Astrocyte (in vitro differentiated cells and primary cell): ENCODE results near the gene RIPOR2. TPM values are rescaled to one million over a fixed set of nuclear protein-coding genes. Genes with fewer than 3 reads are reported as not detected.

Experiments
- DNase-seq: peaks from one replicate; pipeline ENCODE4 v3.0.0-alpha.2; 2010; ENCODE audit warnings: low read depth
- FAIRE-seq: peaks from 2 replicates; lab custom pipeline; 2011; peaks lifted over from hg19 to GRCh38; lab: Jason Lieb, UNC
- H2AFZ ChIP-seq: 2 replicates; pipeline ENCODE4 v1.6.0; 2012; ENCODE audit warnings: low read depth, low read length, inconsistent platforms
- H3K27ac ChIP-seq: 2 replicates; pipeline ENCODE4 v1.5.1; 2011; ENCODE audit warnings: low read depth, low read length, inconsistent platforms
- H3K27me3 ChIP-seq: 2 replicates; pipeline ENCODE4 v1.6.0; 2011; ENCODE audit warnings: low read length, inconsistent platforms; ENCODE audit not compliant: insufficient read depth
- H3K36me3 ChIP-seq: 2 replicates; pipeline ENCODE4 v1.5.1; 2011; ENCODE audit warnings: low read length, inconsistent platforms; ENCODE audit not compliant: insufficient read depth
- H3K4me1 ChIP-seq: 2 replicates; pipeline ENCODE4 v1.5.1; 2011; ENCODE audit warnings: low read length, inconsistent platforms; ENCODE audit not compliant: insufficient read depth
- H3K4me2 ChIP-seq: 2 replicates; pipeline ENCODE4 v1.6.0; 2012; ENCODE audit warnings: low read length, inconsistent platforms
- H3K4me3 ChIP-seq: 2 replicates; pipeline ENCODE4 v1.5.1; 2011; ENCODE audit warnings: low read depth, mild to moderate bottlenecking, low read length, inconsistent platforms; ENCODE audit not compliant: insufficient read depth
- H3K79me2 ChIP-seq: 2 replicates; pipeline ENCODE4 v1.6.0; 2012; ENCODE audit warnings: mild to moderate bottlenecking, low read length, inconsistent platforms; ENCODE audit not compliant: insufficient read depth
- H3K9ac ChIP-seq: 2 replicates; pipeline ENCODE4 v1.6.0; 2012; ENCODE audit warnings: mild to moderate bottlenecking, low read length, inconsistent platforms
- H3K9me3 ChIP-seq: 2 replicates; pipeline ENCODE4 v1.5.1; 2012; ENCODE audit warnings: low read depth, mild to moderate bottlenecking, low read length, inconsistent platforms; ENCODE audit not compliant: insufficient read depth
- H4K20me1 ChIP-seq: 2 replicates; pipeline ENCODE4 v1.6.0; 2012; ENCODE audit warnings: low read length, inconsistent platforms; ENCODE audit not compliant: insufficient read depth
- H3K27ac Mint-ChIP-seq: one replicate; pipeline ENCODE4 v1.8.0; 2021; ENCODE audit warnings: mild to moderate bottlenecking, mixed read lengths; ENCODE audit not compliant: unreplicated experiment
- H3K27me3 Mint-ChIP-seq: one replicate; pipeline ENCODE4 v1.8.0; 2021; ENCODE audit warnings: low read depth, mixed read lengths; ENCODE audit not compliant: unreplicated experiment
- H3K36me3 Mint-ChIP-seq: one replicate; pipeline ENCODE4 v1.8.0; 2021; ENCODE audit warnings: low read depth, mixed read lengths; ENCODE audit not compliant: unreplicated experiment
- H3K4me1 Mint-ChIP-seq: one replicate; pipeline ENCODE4 v1.8.0; 2021; ENCODE audit warnings: low read depth, mixed read lengths; ENCODE audit not compliant: unreplicated experiment
- H3K4me3 Mint-ChIP-seq: one replicate; pipeline ENCODE4 v1.8.0; 2021; ENCODE audit warnings: mild to moderate bottlenecking, moderate library complexity, mixed read lengths; ENCODE audit not compliant: unreplicated experiment
- H3K9me3 Mint-ChIP-seq: one replicate; pipeline ENCODE4 v1.8.0; 2021; ENCODE audit warnings: mild to moderate bottlenecking, mixed read lengths; ENCODE audit not compliant: unreplicated experiment
- CTCF ChIP-seq: IDR thresholded peaks from 2 replicates; pipeline ENCODE4 v1.5.1; 2011; ENCODE audit warnings: low read depth, mild to moderate bottlenecking, inconsistent platforms, low read length, moderate library complexity; ENCODE audit not compliant: insufficient read depth
- EZH2 ChIP-seq: IDR thresholded peaks from 2 replicates; pipeline ENCODE4 v1.6.1; 2012; ENCODE audit warnings: mild to moderate bottlenecking, low read length, inconsistent platforms; ENCODE audit not compliant: insufficient read depth
- total RNA-seq: library from RNA; stranded (reverse); gene quantifications from 2 replicates; pipeline ENCODE4 v1.2.1, GENCODE V29; 2021

RIPOR2 gene
- total RNA-seq, 1 donor from 2014 or later = 0.95 TPM

GRCh38 chr6:24967211-24967610 lies 31.5 kb upstream of the RIPOR2 start:
- Histone ChIP-seq H3K4me2 (no peak overlapping the region), H4K20me1 (no peaks in the 10 kb centered on the region), H3K9me3 (no peaks in the 10 kb centered on the region), H3K36me3 (no peaks in the 10 kb centered on the region), H2AFZ (no peak overlapping the region), H3K27ac (no peak overlapping the region), H3K27me3 (no peaks in the 10 kb centered on the region), H3K4me3 (no peak overlapping the region), H3K9ac (no peak overlapping the region), H3K4me1 (no peaks in the 10 kb centered on the region), H3K79me2 (no peaks in the 10 kb centered on the region)
- FAIRE-seq (no peak), DNase-seq (no peak)
- no peaks in the 10 kb centered on the region for H3K9me3 Mint-ChIP-seq
- no peak overlapping the region for H3K27ac Mint-ChIP-seq
- H3K4me3 Mint-ChIP-seq = no peak overlapping the region
- no peak for TF ChIP-seq EZH2
- TF ChIP-seq CTCF = no peak
- H3K36me3 Mint-ChIP-seq = no peaks in the 10 kb centered on the region
- no peaks in the 10 kb centered on the region for H3K4me1 Mint-ChIP-seq
- H3K27me3 Mint-ChIP-seq = peaks cover 4% of the 10 kb centered on the region

- no peak overlapping the region for H3K27ac Mint-ChIP-seq
- no peaks in the 10 kb centered on the region for H3K36me3 Mint-ChIP-seq
- Histone ChIP-seq H3K9me3 (no peaks in the 10 kb centered on the region), H4K20me1 (no peaks in the 10 kb centered on the region), H3K4me2 (no peak overlapping the region), H3K4me3 (no peak overlapping the region), H3K4me1 (no peaks in the 10 kb centered on the region), H2AFZ (no peak overlapping the region), H3K9ac (no peak overlapping the region), H3K27me3 (no peaks in the 10 kb centered on the region), H3K27ac (no peak overlapping the region), H3K36me3 (no peaks in the 10 kb centered on the region), H3K79me2 (no peaks in the 10 kb centered on the region)
- DNase-seq = no peak
- H3K27me3 Mint-ChIP-seq = peaks cover 4% of the 10 kb centered on the region
- no peaks in the 10 kb centered on the region for H3K9me3 Mint-ChIP-seq
- TF ChIP-seq CTCF (no peak), EZH2 (no peak)
- no peaks in the 10 kb centered on the region for H3K4me1 Mint-ChIP-seq
- no peak overlapping the region for H3K4me3 Mint-ChIP-seq
- FAIRE-seq = no peak
These were observed 30.6 kb upstream of the RIPOR2 start for GRCh38 chr6:24966381-24966780.

GRCh38 chr6:24963887-24964570 lies 28.3 kb upstream of the RIPOR2 start:
- Mint-ChIP-seq H3K27ac (no peak overlapping the region), H3K4me1 (no peaks in the 10 kb centered on the region), H3K27me3 (peaks cover 4% of the 10 kb centered on the region), H3K4me3 (no peak overlapping the region), H3K36me3 (no peaks in the 10 kb centered on the region), H3K9me3 (peaks cover 2% of the 10 kb centered on the region)
- Histone ChIP-seq H3K27me3 (no peaks in the 10 kb centered on the region), H2AFZ (no peak overlapping the region), H3K4me1 (no peaks in the 10 kb centered on the region), H3K9me3 (no peaks in the 10 kb centered on the region), H4K20me1 (no peaks in the 10 kb centered on the region), H3K27ac (no peak overlapping the region), H3K9ac (no peak overlapping the region), H3K36me3 (no peaks in the 10 kb centered on the region), H3K4me3 (no peak overlapping the region), H3K79me2 (no peaks in the 10 kb centered on the region), H3K4me2 (no peak overlapping the region)
- FAIRE-seq (no peak), DNase-seq (no peak)
- TF ChIP-seq EZH2 (no peak), CTCF (no peak)
